Activated CD8-positive, alpha-beta T cell treated with anti-CD3 and anti-CD28 coated beads for 36 hours (primary cell): Measurements from ENCODE around the gene OSBPL7. TPM values are rescaled to one million over a fixed set of nuclear protein-coding genes. Genes with fewer than 3 reads are reported as not detected.
A peak's percentile ranks its signal among the peaks of the same experiment; 100 is the strongest.

ENCODE experiments used
- ATAC-seq: fragments of 200-7000 bp; cut with Tn5 transposase; one replicate; pipeline ENCODE4 v1.10.0; 2021; ENCODE audit warnings: mild to moderate bottlenecking, moderate library complexity
- CTCF ChIA-PET: fragments of 350-600 bp; sonication (Branson Sonifier 250); formaldehyde crosslinking; loops from one replicate; lab custom pipeline; 2021; ENCODE audit warnings: antibody characterized with exemption; lab: Charles Lee
- POLR2A ChIA-PET: fragments of 350-600 bp; sonication (Branson Sonifier 250); formaldehyde crosslinking; loops from one replicate; lab custom pipeline; 2021; ENCODE audit warnings: antibody characterized with exemption; lab: Charles Lee
- DNase-seq: peaks from one replicate; pipeline ENCODE4 v3.0.0-alpha.2; 2020
- H3K27ac Mint-ChIP-seq: one replicate; pipeline ENCODE4 v1.8.0; 2021; ENCODE audit warnings: mild to moderate bottlenecking, mixed read lengths
- H3K27me3 Mint-ChIP-seq: one replicate; pipeline ENCODE4 v1.8.0; 2021; ENCODE audit warnings: mixed read lengths
- H3K36me3 Mint-ChIP-seq: one replicate; pipeline ENCODE4 v1.8.0; 2021; ENCODE audit warnings: low read depth, mixed read lengths
- H3K4me1 Mint-ChIP-seq: one replicate; pipeline ENCODE4 v1.8.0; 2021; ENCODE audit warnings: low read depth, mixed read lengths
- H3K4me3 Mint-ChIP-seq: one replicate; pipeline ENCODE4 v1.8.0; 2021; ENCODE audit warnings: mild to moderate bottlenecking, moderate library complexity, mixed read lengths
- H3K9me3 Mint-ChIP-seq: one replicate; pipeline ENCODE4 v1.8.0; 2021; ENCODE audit warnings: mixed read lengths
- CTCF ChIP-seq: fragments of 200-600 bp; IDR thresholded peaks from one replicate; pipeline ENCODE4 v1.8.0; 2022; ENCODE audit warnings: antibody characterized with exemption, mild to moderate bottlenecking
- intact Hi-C: fragments of 100-400 bp; cut with micrococcal nuclease; formaldehyde crosslinking; loops from one replicate; pipeline ENCODE4 v1.10.0; 2022
- total RNA-seq, 2 experiments: library from RNA; stranded (reverse); gene quantifications; one replicate each; pipeline ENCODE4 v1.2.3, GENCODE V29; 2021

Gene OSBPL7
- total RNA-seq, 2 experiments from 2014 or later, result 18.0 to 19.8 TPM

GRCh38 chr17:47845716-47846075 lies 24.1 kb upstream of the OSBPL7 start:
- ChIA-PET CTCF (interaction anchor here (1.0 to 20.8 kb wide), 4 partner anchors 11 to 103 kb away, joined by 3 to 586 read pairs (median 14); partner anchors contain the start of gene SP2), POLR2A (interaction anchor here (1.5 to 2.0 kb wide), 3 partner anchors 9 to 50 kb away, joined by 4 to 7 read pairs (median 6); partner anchors contain the start of genes LRRC46, MRPL10 and SP2)
- intact Hi-C loops, result no loop called here
- no peaks in the 10 kb centered on the region for H3K9me3 Mint-ChIP-seq
- ATAC-seq, result no peak
- no peaks in the 10 kb centered on the region for H3K36me3 Mint-ChIP-seq
- no peak for DNase-seq
- no peak overlapping the region for H3K27ac Mint-ChIP-seq
- H3K4me1 Mint-ChIP-seq, result peaks cover 19% of the 10 kb centered on the region
- TF ChIP-seq CTCF, result no peak
- H3K4me3 Mint-ChIP-seq, result no peak overlapping the region
- peaks cover 52% of the 10 kb centered on the region for H3K27me3 Mint-ChIP-seq

- peak; percentile 34 for TF ChIP-seq CTCF
- CTCF ChIA-PET, result interaction anchor here (1.0 to 20.8 kb wide), 6 partner anchors 11 to 126 kb away, joined by 3 to 586 read pairs (median 6); partner anchors contain the start of genes CDK5RAP3 and SP2
- POLR2A ChIA-PET, result interaction anchor here (0.6 to 2.2 kb wide), 5 partner anchors 8 to 556 kb away, joined by 3 to 7 read pairs (median 6); partner anchors contain the start of genes LRRC46, MRPL10 and SP2
- Mint-ChIP-seq H3K27me3 (peaks cover 47% of the 10 kb centered on the region), H3K4me3 (no peak overlapping the region), H3K36me3 (no peaks in the 10 kb centered on the region), H3K27ac (no peak overlapping the region), H3K4me1 (peaks cover 22% of the 10 kb centered on the region), H3K9me3 (no peaks in the 10 kb centered on the region)
- no peak for DNase-seq
- ATAC-seq, result no peak
- intact Hi-C loops, result no loop called here
These were observed 23.5 kb upstream of the OSBPL7 start for GRCh38 chr17:47844814-47845715.

- no peak overlapping the region for H3K4me3 Mint-ChIP-seq
- peaks cover 25% of the 10 kb centered on the region for H3K4me1 Mint-ChIP-seq
- ChIA-PET POLR2A (interaction anchor here (0.6 to 2.2 kb wide), 3 partner anchors 49 to 556 kb away, joined by 3 to 7 read pairs (median 6); partner anchors contain the start of gene SP2), CTCF (interaction anchor here (1.4 to 20.8 kb wide), 3 partner anchors 28 to 127 kb away, joined by 4 to 586 read pairs (median 7); partner anchors contain the start of genes CDK5RAP3 and SP2)
- H3K9me3 Mint-ChIP-seq, result no peaks in the 10 kb centered on the region
- H3K27ac Mint-ChIP-seq, result no peak overlapping the region
- no peaks in the 10 kb centered on the region for H3K36me3 Mint-ChIP-seq
- ATAC-seq, result no peak
- DNase-seq, result no peak
- intact Hi-C loops, result no loop called here
- no peak for TF ChIP-seq CTCF
- peaks cover 40% of the 10 kb centered on the region for H3K27me3 Mint-ChIP-seq
These were observed 22.6 kb upstream of the OSBPL7 start for GRCh38 chr17:47844227-47844626.

- intact Hi-C loops, result no loop called here
- Mint-ChIP-seq H3K36me3 (no peaks in the 10 kb centered on the region), H3K27ac (no peak overlapping the region), H3K4me1 (peaks cover 27% of the 10 kb centered on the region), H3K4me3 (no peak overlapping the region), H3K27me3 (peaks cover 31% of the 10 kb centered on the region), H3K9me3 (no peaks in the 10 kb centered on the region)
- no peak for TF ChIP-seq CTCF
- DNase-seq (no peak), ATAC-seq (no peak)
- ChIA-PET POLR2A (interaction anchor here (1.4 to 2.2 kb wide), 3 partner anchors 41 to 127 kb away, joined by 3 to 7 read pairs (median 4); no protein-coding TSS in a partner anchor), CTCF (interaction anchor here (1.1 to 20.8 kb wide), 12 partner anchors 8 to 175 kb away, joined by 3 to 586 read pairs (median 4); partner anchors contain the start of genes CDK5RAP3, MRPL10, SP2 and SP6)
These were observed 21.8 kb upstream of the OSBPL7 start for GRCh38 chr17:47843391-47843730.
